Gastrocnemius medialis (tissue), 4 donors: ENCODE measurements around the gene VIPAS39. TPM values are rescaled to one million over a fixed set of nuclear protein-coding genes. Genes with fewer than 3 reads are reported as not detected.
"Not testable (repeated sequence)": the region's sequence is repeated elsewhere in the genome, so short reads cannot be mapped to it uniquely, and the experiment has no call there.

ENCODE experiments used
- ATAC-seq, 2 donors: fragments of 150-250 bp; one replicate each; pipeline ENCODE4 v1.9.1; 2016
- DNase-seq, 2 donors: peaks; one replicate each; pipeline ENCODE4 v3.0.0-alpha.2; 2019
- H3K27ac ChIP-seq, 4 donors: fragments of 200-600 bp; sonication (generic); 1 replicate in 1 of 4; 2 replicates in 3 of 4; pipeline ENCODE4 v1.5.1; 2016 to 2018; ENCODE audit warnings: mild to moderate bottlenecking in 2 of 4, moderate library complexity in 1 of 4
- H3K27me3 ChIP-seq, 3 donors: fragments of 200-600 bp; sonication (generic) in 2 of 3; 1 replicate in 1 of 3; 2 replicates in 2 of 3; pipeline versions ENCODE4 v1.5.1 to v1.6.0; 2016 to 2019; ENCODE audit warnings: mild to moderate bottlenecking in 1 of 3, moderate library complexity in 1 of 3
- H3K36me3 ChIP-seq, 2 donors: fragments of 200-600 bp; sonication (generic) in 1 of 2; one replicate each; pipeline ENCODE4 v1.5.1; 2017 to 2018
- H3K4me1 ChIP-seq, 2 donors: fragments of 200-600 bp; sonication (generic) in 1 of 2; one replicate each; pipeline ENCODE4 v1.5.1; 2016 to 2017; ENCODE audit warnings: mild to moderate bottlenecking in 2 of 2
- H3K4me3 ChIP-seq, 4 donors: fragments of 200-600 bp; sonication (generic) in 3 of 4; 1 replicate in 1 of 4; 2 replicates in 3 of 4; pipeline ENCODE4 v1.5.1; 2016 to 2019; ENCODE audit warnings: mild to moderate bottlenecking in 2 of 4
- H3K9me3 ChIP-seq, 3 donors: fragments of 200-600 bp; sonication (generic) in 2 of 3; 1 replicate in 1 of 3; 2 replicates in 2 of 3; pipeline ENCODE4 v1.5.1; 2016 to 2019
- CTCF ChIP-seq, 5 experiments: fragments of 450-650 bp in 3 of 5; fragments of 200-600 bp in 2 of 5; sonication (generic) in 2 of 5; IDR thresholded peaks in 4 of 5; conservative IDR thresholded peaks in 1 of 5; 1 replicate in 4 of 5; 2 replicates in 1 of 5; pipeline ENCODE4 v1.5.1; 2016 to 2019; ENCODE audit warnings: antibody characterized with exemption in 5 of 5, mild to moderate bottlenecking in 3 of 5, moderate library complexity in 3 of 5
- POLR2A ChIP-seq, 2 donors: fragments of 450-650 bp; IDR thresholded peaks; one replicate each; pipeline ENCODE4 v1.6.1; 2017; ENCODE audit warnings: antibody characterized with exemption in 2 of 2, mild to moderate bottlenecking in 2 of 2, moderate library complexity in 2 of 2
- in situ Hi-C, 4 donors: fragments of 200-750 bp; cut with MboI; loops; one replicate each; pipeline versions ENCODE4 v1.15.0 to v1.8.0; 2017; ENCODE audit warnings: low sequenced_read_pairs in 4 of 4
- intact Hi-C: fragments of 100-400 bp; cut with DNase I; formaldehyde crosslinking; loops from one replicate; pipeline ENCODE4 v1.15.1; 2023; ENCODE audit warnings: low total_unique reads
- total RNA-seq, 4 donors: library from RNA; depleted of rRNA; stranded (reverse); fragments of >200 nt; gene quantifications; one replicate each; pipeline versions ENCODE4 v1.1.0 to v1.2.3, GENCODE V29; 2016

The VIPAS39 gene
- total RNA-seq, 4 donors from 2014 or later, result 8.8 to 19.6 (median 17.6) TPM

GRCh38 chr14:77421201-77421600 lies 36.2 kb downstream of the VIPAS39 start:
- ATAC-seq, result no peak
- Histone ChIP-seq H3K36me3 (peaks cover 0 to 58% of the 10 kb centered on the region in 2 donors), H3K27me3 (no peaks in the 10 kb centered on the region), H3K4me1 (no peaks in the 10 kb centered on the region), H3K4me3 (no peak overlapping the region), H3K9me3 (peaks cover 0 to 5% (median 0%) of the 10 kb centered on the region in 3 donors), H3K27ac (no peak overlapping the region)
- in situ Hi-C loops (no loop called here), intact Hi-C loops (no loop called here)
- no peak for DNase-seq
- no peak for TF ChIP-seq CTCF (IDR thresholded peaks at IDR 0.05 in 4 of 5, conservative IDR thresholded peaks at IDR 0.05 in 1 of 5)
- no peak for TF ChIP-seq POLR2A (IDR thresholded peaks at IDR 0.05)

- Histone ChIP-seq H3K27ac (no peak overlapping the region), H3K4me3 (no peak overlapping the region), H3K9me3 (peaks cover 0 to 5% (median 0%) of the 10 kb centered on the region in 3 donors), H3K36me3 (peaks cover 0 to 14% of the 10 kb centered on the region in 2 donors), H3K4me1 (no peaks in the 10 kb centered on the region), H3K27me3 (no peaks in the 10 kb centered on the region)
- intact Hi-C loops, result no loop called here
- DNase-seq, result no peak
- no peak for TF ChIP-seq POLR2A (IDR thresholded peaks at IDR 0.05)
- TF ChIP-seq CTCF (IDR thresholded peaks at IDR 0.05 in 4 of 5, conservative IDR thresholded peaks at IDR 0.05 in 1 of 5), result no peak
- in situ Hi-C loops, result no loop called here
- ATAC-seq, result no peak
Observed at GRCh38 chr14:77416836-77417235, 40.6 kb downstream of the VIPAS39 start.

- intact Hi-C loops, in situ Hi-C loops: not testable (repeated sequence)
Observed at GRCh38 chr14:77416098-77416497, 41.3 kb downstream of the VIPAS39 start.

GRCh38 chr14:77415403-77416030 lies 41.9 kb downstream of the VIPAS39 start:
- DNase-seq, H3K4me3 ChIP-seq, H3K4me1 ChIP-seq, ATAC-seq, H3K9me3 ChIP-seq, H3K36me3 ChIP-seq, H3K27ac ChIP-seq, H3K27me3 ChIP-seq, intact Hi-C loops, in situ Hi-C loops: not testable (repeated sequence)

More at GRCh38 chr14:77416098-77416497, 41.3 kb downstream of the VIPAS39 start:
- H3K27ac ChIP-seq, H3K4me1 ChIP-seq, H3K4me3 ChIP-seq, H3K36me3 ChIP-seq, H3K27me3 ChIP-seq, DNase-seq, ATAC-seq, H3K9me3 ChIP-seq: not testable (repeated sequence)

- H3K9me3 ChIP-seq, result no peaks in the 10 kb centered on the region
- DNase-seq (no peak), ATAC-seq (no peak)
- no peak overlapping the region for H3K27ac ChIP-seq
- no peak overlapping the region for H3K4me3 ChIP-seq
- no peaks in the 10 kb centered on the region for H3K4me1 ChIP-seq
- intact Hi-C loops (no loop called here), in situ Hi-C loops (no loop called here)
- H3K27me3 ChIP-seq, result no peaks in the 10 kb centered on the region
- TF ChIP-seq POLR2A (IDR thresholded peaks at IDR 0.05) (no peak), CTCF (IDR thresholded peaks at IDR 0.05 in 4 of 5, conservative IDR thresholded peaks at IDR 0.05 in 1 of 5) (no peak)
- no peaks in the 10 kb centered on the region for H3K36me3 ChIP-seq
Observed at GRCh38 chr14:77409131-77409533, 48.3 kb downstream of the VIPAS39 start.

- no peak for TF ChIP-seq CTCF (IDR thresholded peaks at IDR 0.05 in 4 of 5, conservative IDR thresholded peaks at IDR 0.05 in 1 of 5)
- TF ChIP-seq POLR2A (IDR thresholded peaks at IDR 0.05), result no peak
- Histone ChIP-seq H3K36me3 (no peaks in the 10 kb centered on the region), H3K4me1 (no peaks in the 10 kb centered on the region), H3K9me3 (no peaks in the 10 kb centered on the region), H3K4me3 (no peak overlapping the region), H3K27ac (no peak overlapping the region), H3K27me3 (no peaks in the 10 kb centered on the region)
- in situ Hi-C loops, result no loop called here
- intact Hi-C loops, result no loop called here
- DNase-seq, result no peak
- no peak for ATAC-seq
Observed at GRCh38 chr14:77407158-77407557, 50.2 kb downstream of the VIPAS39 start.
